ENCODE measurements around the gene GRIK1. TPM values are rescaled to one million over a fixed set of nuclear protein-coding genes. Genes with fewer than 3 reads are reported as not detected.

The GRIK1 gene
- total RNA-seq, 1 experiment from 2014 or later, result not detected

- Histone ChIP-seq H3F3A (ENCODE audit: insufficient read depth, low read depth) (no peaks in the 10 kb centered on the region), H3K27ac (no peak overlapping the region), H3K4me2 (no peak overlapping the region), H3K79me2 (ENCODE audit: low read depth) (no peaks in the 10 kb centered on the region), H2AFZ (no peak overlapping the region), H3K9me2 (ENCODE audit: insufficient read depth) (no peaks in the 10 kb centered on the region), H4K20me1 (ENCODE audit: insufficient read depth) (no peaks in the 10 kb centered on the region), H3K9me3 (ENCODE audit: insufficient read depth, low read depth) (no peaks in the 10 kb centered on the region), H3K4me1 (replicated peaks; ENCODE audit: insufficient read depth) (no peaks in the 10 kb centered on the region), H3K27me3 (ENCODE audit: insufficient read depth, low read depth) (no peaks in the 10 kb centered on the region), H3K4me3 (no peak overlapping the region), H3K36me3 (ENCODE audit: low read depth) (no peaks in the 10 kb centered on the region)
- ChIA-PET CTCF (no interaction called here), POLR2A (ENCODE audit: unreplicated experiment) (interaction anchor here (0.7 kb wide), 1 partner anchor 688 kb away, joined by 3 read pairs; no protein-coding TSS in a partner anchor)
- no TSS peak for BruUV-seq (replicated peaks)
- intact Hi-C loops (cut with micrococcal nuclease; ENCODE audit: unreplicated experiment), result no loop called here
- no peak for DNase-seq
- TF ChIP-seq EZH2 (IDR thresholded peaks at IDR 0.05; ENCODE audit: low read depth) (no peak), CTCF (conservative IDR thresholded peaks at IDR 0.05) (no peak)
These were observed 177.2 kb downstream of the GRIK1 start for GRCh38 chr21:29762570-29763082.

GRCh38 chr21:29753216-29753615 is 186.6 kb downstream of the GRIK1 start:
- CTCF ChIA-PET, result no interaction called here
- no peak overlapping the region for H3K27ac ChIP-seq
- BruUV-seq (replicated peaks), result no TSS peak
- H4K20me1 ChIP-seq (ENCODE audit: insufficient read depth), result no peaks in the 10 kb centered on the region
- no peaks in the 10 kb centered on the region for H3K4me1 ChIP-seq (replicated peaks; ENCODE audit: insufficient read depth)
- no peaks in the 10 kb centered on the region for H3K79me2 ChIP-seq (ENCODE audit: low read depth)
- H3K4me3 ChIP-seq, result no peak overlapping the region
- H3K9me2 ChIP-seq (ENCODE audit: insufficient read depth), result no peaks in the 10 kb centered on the region
- H2AFZ ChIP-seq, result no peak overlapping the region
- intact Hi-C loops (cut with micrococcal nuclease; ENCODE audit: unreplicated experiment), result no loop called here
- H3K4me2 ChIP-seq, result no peak overlapping the region
- DNase-seq, result no peak
- TF ChIP-seq EZH2 (IDR thresholded peaks at IDR 0.05; ENCODE audit: low read depth) (no peak), CTCF (conservative IDR thresholded peaks at IDR 0.05) (no peak)
- no peaks in the 10 kb centered on the region for H3F3A ChIP-seq (ENCODE audit: insufficient read depth, low read depth)
- H3K36me3 ChIP-seq (ENCODE audit: low read depth), result no peaks in the 10 kb centered on the region
- POLR2A ChIA-PET (ENCODE audit: unreplicated experiment), result no interaction called here
- H3K27me3 ChIP-seq (ENCODE audit: insufficient read depth, low read depth), result no peaks in the 10 kb centered on the region
- H3K9me3 ChIP-seq (ENCODE audit: insufficient read depth, low read depth), result no peaks in the 10 kb centered on the region

DNA sequence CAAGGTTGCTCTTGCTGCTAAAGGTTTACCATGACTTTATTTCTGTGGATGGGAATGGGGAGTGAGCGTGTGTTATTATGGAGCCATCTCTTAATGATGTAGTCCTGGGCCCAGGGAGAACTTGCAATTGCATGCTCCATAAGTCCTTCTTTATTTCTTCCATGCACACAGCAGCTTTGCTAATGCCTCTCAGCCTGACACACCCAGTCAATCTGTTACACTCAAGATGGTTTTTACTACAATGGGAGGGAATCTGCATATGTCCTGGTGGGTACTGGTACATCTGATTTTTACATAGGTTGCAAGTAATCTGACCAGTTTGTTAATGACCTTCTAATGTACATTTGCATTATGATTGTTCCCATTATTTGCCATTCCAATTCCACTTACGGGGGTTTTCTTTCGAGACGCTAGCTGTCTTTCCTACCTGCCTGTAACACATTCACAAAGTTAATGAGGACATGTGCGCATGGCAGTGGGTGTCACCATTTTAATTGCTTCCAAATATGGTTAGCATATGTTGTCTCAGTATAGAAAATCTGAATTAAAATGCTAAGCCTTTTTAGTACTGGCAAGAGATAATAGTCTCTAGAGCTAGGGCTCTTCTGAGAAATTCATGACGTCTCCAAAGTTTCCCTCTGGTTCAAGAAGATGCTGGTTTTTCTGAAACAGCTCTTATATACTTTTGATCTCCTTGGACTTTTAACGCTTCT is 188.2 kb downstream of the GRIK1 start:
- H3K79me2 ChIP-seq (ENCODE audit: low read depth), result no peaks in the 10 kb centered on the region
- H3K9me3 ChIP-seq (ENCODE audit: insufficient read depth, low read depth), result no peaks in the 10 kb centered on the region
- no peaks in the 10 kb centered on the region for H3K4me1 ChIP-seq (replicated peaks; ENCODE audit: insufficient read depth)
- TF ChIP-seq CTCF (conservative IDR thresholded peaks at IDR 0.05) (no peak), EZH2 (IDR thresholded peaks at IDR 0.05; ENCODE audit: low read depth) (no peak)
- no peak overlapping the region for H2AFZ ChIP-seq
- no peaks in the 10 kb centered on the region for H3K36me3 ChIP-seq (ENCODE audit: low read depth)
- H3K4me2 ChIP-seq, result no peak overlapping the region
- intact Hi-C loops (cut with micrococcal nuclease; ENCODE audit: unreplicated experiment), result no loop called here
- H3K9me2 ChIP-seq (ENCODE audit: insufficient read depth), result no peaks in the 10 kb centered on the region
- ChIA-PET POLR2A (ENCODE audit: unreplicated experiment) (no interaction called here), CTCF (no interaction called here)
- H3K27me3 ChIP-seq (ENCODE audit: insufficient read depth, low read depth), result no peaks in the 10 kb centered on the region
- no TSS peak for BruUV-seq (replicated peaks)
- no peak overlapping the region for H3K4me3 ChIP-seq
- H3K27ac ChIP-seq, result no peak overlapping the region
- no peaks in the 10 kb centered on the region for H4K20me1 ChIP-seq (ENCODE audit: insufficient read depth)
- no peak for DNase-seq
- H3F3A ChIP-seq (ENCODE audit: insufficient read depth, low read depth), result no peaks in the 10 kb centered on the region

Data from PC-9 (cell line).